Heart left ventricle (tissue), 13 donors: ENCODE results near the gene TGFB2.

ENCODE experiments used
- POLR2A ChIP-seq, 2 donors: fragments of 450-650 bp; IDR thresholded peaks; one replicate each; pipeline ENCODE4 v1.6.1; 2017; ENCODE audit warnings: antibody characterized with exemption in 2 of 2, mild to moderate bottlenecking in 2 of 2, moderate library complexity in 2 of 2
- TF ChIP-seq, protein P1 (sequence below), 12 donors: fragments of 200-600 bp; sonication (generic) in 4 of 12; IDR thresholded peaks; one replicate each; pipeline versions ENCODE4 v1.5.0 to v1.8.0; 2018 to 2022; ENCODE audit warnings: antibody characterized with exemption in 12 of 12, mild to moderate bottlenecking in 5 of 12
- donor health status: ischemic (EF 13 %, LVEDD 7.1; RV severe dilation, severe dysfunction).
- donor health status: DM: no; HTN: yes; CAD: no.
- donor health status: DM: no; HTN: no; CAD: no.
- donor health status: ischemic (EF 25% LVEDD 6.9; RV normal size, moderate dysfunction).
- donor health status: ischemic (EF 25% LVEDD 5.7; RV mildly dilated, moderate dysfunction).
- donor health status: ischemic (EF 35%, LVEDD 5.7; RV mildly dilated, moderate dysfunction).
- donor health status: nonischemic (EF 11% LVEDD 7.7; RV severe dilation, severe dysfunction).
- donor health status: DM: yes; HTN: yes; CAD: no.
- donor health status: PGD.
- donor health status: ischemic (EF 29% LVEDD 5.4; RV normal size, mild dysfunction).
- donor health status: nonischemic (EF 23%, LVEDD 6.1; RV moderate dilation, normal function).

DNA sequence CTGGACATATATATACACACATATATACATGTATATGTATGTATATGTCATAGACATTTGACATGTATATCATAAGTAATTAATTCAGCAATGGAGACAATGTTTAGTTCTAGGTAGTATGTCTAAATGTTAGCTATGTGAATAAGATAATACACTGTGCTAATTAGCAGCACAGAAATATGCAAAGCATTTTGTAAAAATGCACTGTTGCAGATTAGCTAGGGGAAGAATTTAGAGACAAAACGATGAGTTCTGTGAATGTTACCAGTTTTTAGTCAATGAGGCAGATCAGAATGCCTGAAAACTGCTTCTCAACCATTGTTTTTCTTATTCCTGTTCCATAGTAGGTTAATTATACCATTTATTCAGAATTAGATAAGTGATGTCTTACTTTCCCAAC, 86.3 kb downstream of the TGFB2 start:
- TF ChIP-seq, protein P1, sequence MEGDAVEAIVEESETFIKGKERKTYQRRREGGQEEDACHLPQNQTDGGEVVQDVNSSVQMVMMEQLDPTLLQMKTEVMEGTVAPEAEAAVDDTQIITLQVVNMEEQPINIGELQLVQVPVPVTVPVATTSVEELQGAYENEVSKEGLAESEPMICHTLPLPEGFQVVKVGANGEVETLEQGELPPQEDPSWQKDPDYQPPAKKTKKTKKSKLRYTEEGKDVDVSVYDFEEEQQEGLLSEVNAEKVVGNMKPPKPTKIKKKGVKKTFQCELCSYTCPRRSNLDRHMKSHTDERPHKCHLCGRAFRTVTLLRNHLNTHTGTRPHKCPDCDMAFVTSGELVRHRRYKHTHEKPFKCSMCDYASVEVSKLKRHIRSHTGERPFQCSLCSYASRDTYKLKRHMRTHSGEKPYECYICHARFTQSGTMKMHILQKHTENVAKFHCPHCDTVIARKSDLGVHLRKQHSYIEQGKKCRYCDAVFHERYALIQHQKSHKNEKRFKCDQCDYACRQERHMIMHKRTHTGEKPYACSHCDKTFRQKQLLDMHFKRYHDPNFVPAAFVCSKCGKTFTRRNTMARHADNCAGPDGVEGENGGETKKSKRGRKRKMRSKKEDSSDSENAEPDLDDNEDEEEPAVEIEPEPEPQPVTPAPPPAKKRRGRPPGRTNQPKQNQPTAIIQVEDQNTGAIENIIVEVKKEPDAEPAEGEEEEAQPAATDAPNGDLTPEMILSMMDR (IDR thresholded peaks at IDR 0.05), result no peak
- no peak for TF ChIP-seq POLR2A (IDR thresholded peaks at IDR 0.05)
